Measurements from ENCODE around the gene APOL3.

DNA sequence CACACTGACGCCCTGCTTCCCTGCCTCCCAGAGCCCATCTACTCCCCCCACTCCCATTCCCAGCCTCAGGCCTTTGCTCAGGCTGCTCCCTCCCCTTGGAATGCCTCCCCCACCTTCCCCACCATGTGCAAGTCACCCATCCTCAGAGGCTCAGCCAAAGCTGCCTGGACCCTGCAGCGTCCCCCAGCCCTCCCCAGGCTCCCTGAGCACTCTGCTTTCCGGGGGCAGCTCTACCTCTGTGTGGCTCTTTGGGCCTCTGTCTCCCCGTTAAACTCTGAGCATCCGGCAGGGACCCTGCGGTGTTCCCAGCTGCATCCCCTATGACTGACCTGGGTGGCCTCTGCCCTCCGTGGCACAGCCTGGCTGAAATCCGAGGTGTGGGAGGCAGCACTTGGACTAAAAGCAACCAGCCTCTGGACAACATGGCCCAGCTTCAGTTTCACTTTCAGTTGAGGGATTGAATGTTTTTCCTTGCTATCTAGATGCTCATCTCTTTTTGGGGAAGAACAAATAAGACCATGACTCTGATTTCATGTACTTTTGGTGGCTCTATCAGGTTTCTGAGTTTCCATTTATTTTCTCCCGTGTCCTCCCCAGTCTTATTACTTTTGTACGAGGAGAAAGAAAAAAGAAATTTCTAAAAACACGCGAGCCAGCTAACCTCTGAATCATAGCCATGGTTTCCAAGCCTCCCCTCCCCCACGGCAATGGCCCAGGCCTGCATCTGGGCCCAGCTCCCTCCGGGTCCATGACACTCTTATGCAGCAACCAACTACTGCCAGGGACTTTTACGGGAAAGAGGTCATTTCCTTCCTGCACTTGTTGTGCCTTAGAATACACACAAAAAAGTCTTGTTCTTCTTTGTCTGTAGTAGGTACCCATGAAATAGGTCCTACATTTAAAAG is 3.8 kb downstream of the APOL3 start:
- TF ChIP-seq TAF1 (IDR thresholded peaks at IDR 0.05; ENCODE audit: borderline replicate concordance, low read depth, low read length): no peak
- TF ChIP-seq POLR2AphosphoS5 (IDR thresholded peaks at IDR 0.05; ENCODE audit: low read depth, low read length): 0 out of 2 replicates have a peak, but pooled peaks have one; percentile 21
- no peak for TF ChIP-seq POLR2A (IDR thresholded peaks at IDR 0.05; ENCODE audit: low read depth, low read length)
